ENCODE results near the gene MILR1. TPM values are rescaled to one million over a fixed set of nuclear protein-coding genes. Genes with fewer than 3 reads are reported as not detected.

The MILR1 gene
- total RNA-seq, 1 experiment from 2014 or later, result 3.8 TPM

- Histone ChIP-seq H3K4me3 (replicated peaks in 1 of 2; ENCODE audit: low read depth in 1 of 2, low read length in 2 of 2) (no peak overlapping the region), H3K36me3 (ENCODE audit: control insufficient read depth in 1 of 2, insufficient read depth in 2 of 2, low read length in 2 of 2) (peaks cover 58 to 63% of the 10 kb centered on the region in 2 experiments), H2AFZ (ENCODE audit: low read depth, low read length, poor library complexity, severe bottlenecking) (no peak overlapping the region), H3K9ac (ENCODE audit: low read length) (no peak overlapping the region), H3K4me2 (ENCODE audit: low read length) (no peak overlapping the region), H3K9me3 (ENCODE audit: control insufficient read depth in 1 of 2, insufficient read depth in 1 of 2, low read depth in 1 of 2, low read length in 2 of 2) (no peaks in the 10 kb centered on the region), H3K27me3 (ENCODE audit: insufficient read depth, low read length) (no peaks in the 10 kb centered on the region), H3K4me1 (ENCODE audit: control insufficient read depth in 1 of 2, insufficient read depth in 2 of 2, low read length in 2 of 2) (peaks cover 14 to 63% of the 10 kb centered on the region in 2 experiments), H3K9me2 (ENCODE audit: insufficient read depth) (no peaks in the 10 kb centered on the region), H3K79me2 (ENCODE audit: insufficient read depth, low read length) (peaks cover 79% of the 10 kb centered on the region), H4K20me1 (ENCODE audit: insufficient read depth) (peaks cover 68% of the 10 kb centered on the region; the same call in 1 of the 2 replicates), H3K27ac (ENCODE audit: low read depth, low read length) (no peak overlapping the region)
- ChIA-PET POLR2A (no interaction called here), CTCF (interaction anchor here (1.3 kb wide), 1 partner anchor 10 kb away, joined by 3 read pairs; no protein-coding TSS in a partner anchor), RAD21 (ENCODE audit: low non-redundant PET in 1 of 2, low total read pairs in 2 of 2, uncharacterized antibody in 2 of 2, unreplicated experiment in 2 of 2) (no interaction called here)
- DNase-seq (ENCODE audit: low read depth, low spot score) (no peak), ATAC-seq (no peak)
- BruUV-seq (replicated peaks), result no TSS peak
- intact Hi-C loops (cut with micrococcal nuclease), result no loop called here
- TF ChIP-seq POLR2AphosphoS5 (IDR thresholded peaks at IDR 0.05; ENCODE audit: low read depth, low read length), result 0 out of 2 replicates have a peak, but pooled peaks have one; percentile 13
- TF ChIP-seq MAX (IDR thresholded peaks at IDR 0.05), result no peak
Measured at GRCh38 chr17:64500862-64501765, 52.2 kb downstream of the MILR1 start.

- Histone ChIP-seq H3K27ac (ENCODE audit: low read depth, low read length) (no peak overlapping the region), H3K79me2 (ENCODE audit: insufficient read depth, low read length) (peaks cover 75% of the 10 kb centered on the region), H3K9ac (ENCODE audit: low read length) (no peak overlapping the region), H3K9me2 (ENCODE audit: insufficient read depth) (no peaks in the 10 kb centered on the region), H2AFZ (ENCODE audit: low read depth, low read length, poor library complexity, severe bottlenecking) (no peak overlapping the region), H3K36me3 (ENCODE audit: control insufficient read depth in 1 of 2, insufficient read depth in 2 of 2, low read length in 2 of 2) (peaks cover 58 to 63% of the 10 kb centered on the region in 2 experiments), H4K20me1 (ENCODE audit: insufficient read depth) (peaks cover 68% of the 10 kb centered on the region; the same call in 1 of the 2 replicates), H3K4me3 (replicated peaks in 1 of 2; ENCODE audit: low read depth in 1 of 2, low read length in 2 of 2) (no peak overlapping the region), H3K27me3 (ENCODE audit: insufficient read depth, low read length) (no peaks in the 10 kb centered on the region), H3K9me3 (ENCODE audit: control insufficient read depth in 1 of 2, insufficient read depth in 1 of 2, low read depth in 1 of 2, low read length in 2 of 2) (no peaks in the 10 kb centered on the region), H3K4me1 (ENCODE audit: control insufficient read depth in 1 of 2, insufficient read depth in 2 of 2, low read length in 2 of 2) (peaks cover 14 to 61% of the 10 kb centered on the region in 2 experiments), H3K4me2 (ENCODE audit: low read length) (no peak overlapping the region)
- CTCF ChIA-PET, result no interaction called here
- BruUV-seq (replicated peaks), result no TSS peak
- POLR2A ChIA-PET, result no interaction called here
- no peak for DNase-seq (ENCODE audit: low read depth, low spot score)
- RAD21 ChIA-PET (ENCODE audit: low non-redundant PET in 1 of 2, low total read pairs in 2 of 2, uncharacterized antibody in 2 of 2, unreplicated experiment in 2 of 2), result no interaction called here
- intact Hi-C loops (cut with micrococcal nuclease), result no loop called here
- ATAC-seq, result no peak
- no peak for TF ChIP-seq ELF1 (IDR thresholded peaks at IDR 0.05; ENCODE audit: borderline replicate concordance, low read depth)
- TF ChIP-seq CBX3 (IDR thresholded peaks at IDR 0.05; ENCODE audit: low read depth), result no peak
- TF ChIP-seq ZBTB33 (IDR thresholded peaks at IDR 0.05; ENCODE audit: extremely low read depth, insufficient replicate concordance, low read length), result no peak
- TF ChIP-seq POLR2AphosphoS5 (IDR thresholded peaks at IDR 0.05; ENCODE audit: low read depth, low read length), result no peak
- TF ChIP-seq SP1 (IDR thresholded peaks at IDR 0.05; ENCODE audit: low read depth), result no peak
- TF ChIP-seq SIN3A (IDR thresholded peaks at IDR 0.05; ENCODE audit: low read depth), result no peak
- TF ChIP-seq POLR2A (IDR thresholded peaks at IDR 0.05; ENCODE audit: borderline replicate concordance, extremely low read depth, insufficient read depth, insufficient read length), result no peak
- TF ChIP-seq ATF3 (IDR thresholded peaks at IDR 0.05), result no peak
- TF ChIP-seq FOSL1 (IDR thresholded peaks at IDR 0.05; ENCODE audit: low read depth), result no peak
- TF ChIP-seq MAX (IDR thresholded peaks at IDR 0.05), result no peak
- TF ChIP-seq REST (IDR thresholded peaks at IDR 0.05; ENCODE audit: low read depth), result no peak
- TF ChIP-seq JUND (IDR thresholded peaks at IDR 0.05), result no peak
- TF ChIP-seq SRF (IDR thresholded peaks at IDR 0.05; ENCODE audit: low read depth), result no peak
Measured at GRCh38 chr17:64502021-64502420, 53.1 kb downstream of the MILR1 start.

Data from HCT116 (cell line).